Measurements from ENCODE around the gene NXN.

DNA sequence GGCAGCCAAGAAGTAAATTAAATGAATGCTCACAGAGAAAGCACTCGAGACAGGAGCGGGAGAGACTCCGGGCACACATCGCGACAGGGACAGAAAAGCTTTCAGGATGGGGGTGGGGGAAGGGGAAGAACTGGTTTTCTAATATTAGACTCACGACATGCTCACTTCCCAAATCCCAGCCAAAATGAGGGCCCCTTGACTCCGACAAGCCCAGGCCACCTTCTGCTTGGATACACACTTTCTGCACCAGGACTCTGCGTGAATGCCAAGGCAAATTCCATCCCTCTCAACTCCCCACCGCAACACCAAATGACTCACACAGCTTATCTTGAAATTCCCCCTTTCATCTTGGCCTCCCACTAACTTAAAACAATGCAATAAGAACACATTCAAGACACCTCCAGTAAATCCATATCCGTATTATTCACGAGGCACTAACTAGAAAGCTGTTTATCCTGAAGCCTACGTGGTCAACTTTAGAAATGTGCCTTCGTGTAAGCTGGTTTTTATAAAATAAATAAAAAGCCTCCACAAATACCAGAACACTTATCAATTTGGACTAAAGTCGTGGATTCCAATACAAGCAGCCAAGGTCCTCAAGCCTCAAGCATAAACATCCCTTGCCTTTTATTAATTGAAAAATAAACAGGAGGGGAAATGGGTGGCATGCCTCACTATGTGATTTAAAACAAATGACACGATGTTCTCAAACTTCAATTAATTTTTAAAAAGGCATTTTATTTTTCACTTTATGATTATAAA is 46.1 kb downstream of the NXN start:
- TF ChIP-seq, protein P1, sequence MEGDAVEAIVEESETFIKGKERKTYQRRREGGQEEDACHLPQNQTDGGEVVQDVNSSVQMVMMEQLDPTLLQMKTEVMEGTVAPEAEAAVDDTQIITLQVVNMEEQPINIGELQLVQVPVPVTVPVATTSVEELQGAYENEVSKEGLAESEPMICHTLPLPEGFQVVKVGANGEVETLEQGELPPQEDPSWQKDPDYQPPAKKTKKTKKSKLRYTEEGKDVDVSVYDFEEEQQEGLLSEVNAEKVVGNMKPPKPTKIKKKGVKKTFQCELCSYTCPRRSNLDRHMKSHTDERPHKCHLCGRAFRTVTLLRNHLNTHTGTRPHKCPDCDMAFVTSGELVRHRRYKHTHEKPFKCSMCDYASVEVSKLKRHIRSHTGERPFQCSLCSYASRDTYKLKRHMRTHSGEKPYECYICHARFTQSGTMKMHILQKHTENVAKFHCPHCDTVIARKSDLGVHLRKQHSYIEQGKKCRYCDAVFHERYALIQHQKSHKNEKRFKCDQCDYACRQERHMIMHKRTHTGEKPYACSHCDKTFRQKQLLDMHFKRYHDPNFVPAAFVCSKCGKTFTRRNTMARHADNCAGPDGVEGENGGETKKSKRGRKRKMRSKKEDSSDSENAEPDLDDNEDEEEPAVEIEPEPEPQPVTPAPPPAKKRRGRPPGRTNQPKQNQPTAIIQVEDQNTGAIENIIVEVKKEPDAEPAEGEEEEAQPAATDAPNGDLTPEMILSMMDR (IDR thresholded peaks at IDR 0.05) = no peak
- no peak for TF ChIP-seq ZFX (IDR thresholded peaks at IDR 0.05; ENCODE audit: borderline replicate concordance)
